Stimulated activated CD8-positive, alpha-beta memory T cell treated with anti-CD3 and anti-CD28 coated beads, Interleukin-4, amount 100 ng/mL, for 48 hours (primary cell): Measurements from ENCODE around the gene GPR75.

Experiments used
- DNase-seq: peaks from one replicate; pipeline ENCODE4 v3.0.0-alpha.2; 2020

The GPR75 gene

GRCh38 chr2:53859206-53860181 lies at the start of gene GPR75:
Gene GPR75 (minus strand): TSS chr2:53859967. CDS start chr2:53854756, 5,211 bp downstream.
- DNase-seq, result no peak

DNA sequence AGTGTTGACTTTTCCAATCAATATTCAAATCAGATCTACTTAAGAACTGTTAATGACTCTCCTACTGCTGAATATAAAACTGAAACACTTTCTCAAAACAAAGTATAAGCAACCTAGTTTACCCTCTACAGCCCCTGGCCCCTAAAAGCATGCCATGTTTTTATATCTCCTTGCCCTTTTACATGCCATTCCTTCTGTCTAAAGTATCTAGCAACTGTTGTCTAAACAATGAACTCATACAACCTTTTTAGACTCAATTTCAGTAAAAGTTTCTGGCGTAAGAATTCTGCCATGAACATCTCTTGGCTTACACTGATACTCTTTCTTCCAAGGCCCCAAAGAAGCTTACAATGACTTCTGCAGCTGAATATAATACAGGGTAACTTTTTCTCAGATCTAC lies 47.8 kb upstream of the GPR75 start:
- no peak for DNase-seq

- no peak for DNase-seq
Observed at GRCh38 chr2:53905396-53905795, 45.6 kb upstream of the GPR75 start.

- no peak for DNase-seq
Observed at GRCh38 chr2:53903011-53903410, 43.2 kb upstream of the GPR75 start.

DNA sequence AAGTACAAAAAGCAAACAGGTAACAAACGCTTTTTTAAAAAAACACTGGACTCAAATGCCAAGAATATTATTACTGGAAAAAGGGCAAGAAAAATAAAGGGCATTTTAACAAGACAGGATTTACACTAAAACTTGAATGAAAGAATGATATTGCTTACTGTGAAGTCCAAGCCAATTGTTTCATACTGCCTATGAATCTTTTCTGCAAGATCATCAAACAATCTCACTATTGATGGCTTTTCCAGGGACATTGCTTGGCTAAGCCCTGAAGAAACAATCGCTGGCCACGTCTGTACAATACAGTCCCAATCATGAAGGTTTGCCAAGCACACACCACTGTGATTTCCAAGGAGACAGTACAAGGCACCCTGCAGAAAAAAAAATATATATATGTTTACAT lies 41.4 kb upstream of the GPR75 start:
- DNase-seq, result no peak

- DNase-seq, result no peak
Observed at GRCh38 chr2:53896864-53897263, 37.1 kb upstream of the GPR75 start.

DNA sequence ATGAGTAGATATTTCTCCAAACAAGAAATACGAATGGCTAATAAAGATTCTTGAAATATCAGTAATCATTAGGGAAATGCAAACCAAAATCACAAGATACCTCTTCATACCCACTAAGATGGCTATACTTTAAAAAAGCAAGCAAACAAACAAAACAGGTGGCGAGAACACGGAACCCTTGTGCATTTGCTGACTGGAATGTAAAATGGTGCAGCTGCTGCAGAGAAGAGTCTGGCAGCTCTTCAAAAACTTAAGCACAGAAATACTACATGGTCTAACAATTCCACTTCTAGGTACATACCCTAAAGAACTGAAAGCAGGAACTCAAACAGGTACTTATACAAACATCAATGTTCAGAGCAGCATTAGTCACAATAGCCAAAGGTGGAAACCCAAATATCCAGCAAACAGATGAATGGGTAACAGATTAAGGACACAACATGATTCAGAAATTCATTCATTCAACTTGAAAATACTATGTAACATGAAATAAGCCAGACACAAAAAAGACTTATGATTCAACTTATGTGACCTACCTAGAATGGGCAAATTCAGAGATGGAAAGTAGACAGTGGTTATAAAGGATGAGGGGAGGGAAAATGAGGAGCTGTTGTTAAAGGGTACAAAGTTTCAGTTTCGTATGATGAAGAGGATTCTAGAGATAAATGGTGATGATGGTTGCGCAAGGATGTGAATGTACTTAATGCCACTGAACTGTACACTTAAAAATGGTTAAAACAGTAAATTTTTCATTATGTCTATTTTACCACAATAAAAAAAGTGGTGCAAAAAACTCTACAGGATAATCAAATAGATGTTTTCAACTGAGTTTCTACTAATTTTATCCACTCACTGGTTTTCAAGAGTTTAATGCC lies 26.9 kb upstream of the GPR75 start:
- DNase-seq, result no peak

GRCh38 chr2:53884883-53885282 lies 25.1 kb upstream of the GPR75 start:
- DNase-seq, result no peak

- no peak for DNase-seq
Observed at GRCh38 chr2:53881986-53882385, 22.2 kb upstream of the GPR75 start.

GRCh38 chr2:53881360-53881759 lies 21.6 kb upstream of the GPR75 start:
- DNase-seq, result no peak

GRCh38 chr2:53880756-53881155 lies 21.0 kb upstream of the GPR75 start:
- DNase-seq, result no peak

DNA sequence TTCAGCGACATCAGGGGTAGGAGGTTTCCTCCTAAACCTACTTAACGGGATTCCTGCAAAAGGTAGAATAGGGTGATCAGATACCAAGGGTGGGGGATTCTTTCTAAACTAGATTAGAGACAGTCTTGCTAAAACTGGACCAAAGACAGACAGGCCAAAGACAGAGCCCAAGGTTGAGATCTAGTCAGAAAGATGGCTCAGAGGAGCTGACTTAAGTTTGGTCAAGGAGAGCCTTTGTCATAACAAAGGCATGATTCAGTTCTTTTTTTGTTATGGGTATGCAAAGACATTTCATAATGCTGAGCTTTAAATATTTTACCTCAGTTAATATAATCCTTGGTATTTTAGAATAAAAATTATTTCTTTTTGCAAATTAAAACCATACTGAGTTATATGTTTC lies 17.8 kb upstream of the GPR75 start:
- no peak for DNase-seq

DNA sequence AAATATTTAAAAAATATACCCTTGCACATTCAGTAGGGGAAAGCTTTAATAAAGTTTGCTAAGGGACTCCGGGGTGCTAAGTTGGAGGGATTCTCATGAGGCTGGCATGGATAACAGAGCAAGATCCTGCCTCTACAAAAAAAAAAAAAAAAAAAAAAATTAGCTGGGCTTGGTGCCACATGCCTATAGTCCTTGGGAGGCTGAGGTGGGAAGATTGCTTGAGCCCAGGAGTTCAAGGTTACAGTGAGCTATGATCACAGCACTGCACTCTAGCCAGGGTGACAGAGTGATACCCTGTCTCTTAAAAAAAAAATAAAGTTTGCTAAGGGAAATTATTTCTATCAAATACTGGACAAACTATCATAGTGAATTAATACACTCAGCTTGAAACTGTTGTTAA lies 17.3 kb upstream of the GPR75 start:
- DNase-seq, result no peak

DNA sequence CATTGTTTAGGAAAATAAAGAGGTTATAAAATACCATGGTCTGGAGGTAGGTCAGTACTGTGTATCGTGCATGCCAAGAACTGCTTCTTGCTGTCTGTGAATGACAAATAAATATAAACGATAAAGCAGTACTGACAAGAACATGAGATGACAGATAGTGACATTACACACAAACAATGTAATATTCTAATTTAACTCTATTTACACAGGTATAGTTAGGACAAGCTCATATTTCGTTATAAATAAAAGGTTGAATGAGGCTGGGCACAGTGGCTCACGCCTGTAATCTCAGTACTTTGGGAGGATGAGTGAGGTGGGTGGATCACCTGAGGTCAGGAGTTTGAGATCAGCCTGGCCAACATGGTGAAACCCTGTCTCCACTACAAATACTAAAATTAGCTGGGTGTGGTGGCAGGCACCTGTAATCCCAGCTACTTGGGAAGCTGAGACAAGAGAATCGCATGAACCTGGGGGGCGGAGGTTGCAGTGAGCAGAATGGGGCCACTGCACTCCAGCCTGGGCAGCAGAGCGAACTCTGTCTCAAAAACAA lies 14.7 kb upstream of the GPR75 start:
- no peak for DNase-seq

GRCh38 chr2:53867773-53868172 lies 8.0 kb upstream of the GPR75 start:
- no peak for DNase-seq

DNA sequence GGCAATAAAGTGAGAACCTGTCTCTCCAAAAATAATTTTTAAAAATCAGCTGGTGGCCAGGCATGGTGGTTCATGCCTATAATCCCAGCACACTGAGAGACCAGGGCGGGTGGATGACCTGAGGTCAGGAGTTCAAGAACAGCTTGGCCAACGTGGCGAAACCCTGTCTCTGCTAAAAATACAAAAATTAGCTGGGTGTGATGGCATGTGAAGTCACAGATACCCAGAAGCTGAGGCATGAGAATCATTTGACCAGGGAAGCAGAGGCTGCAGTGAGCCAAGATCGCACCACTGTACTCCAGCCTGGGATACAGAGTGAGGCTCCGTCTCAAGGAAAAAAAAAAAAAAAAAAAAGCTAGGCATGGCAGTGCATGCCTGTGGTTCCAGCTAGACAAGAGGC lies 7.4 kb upstream of the GPR75 start:
- DNase-seq, result no peak

GRCh38 chr2:53865962-53866361 lies 6.2 kb upstream of the GPR75 start:
- DNase-seq, result no peak

DNA sequence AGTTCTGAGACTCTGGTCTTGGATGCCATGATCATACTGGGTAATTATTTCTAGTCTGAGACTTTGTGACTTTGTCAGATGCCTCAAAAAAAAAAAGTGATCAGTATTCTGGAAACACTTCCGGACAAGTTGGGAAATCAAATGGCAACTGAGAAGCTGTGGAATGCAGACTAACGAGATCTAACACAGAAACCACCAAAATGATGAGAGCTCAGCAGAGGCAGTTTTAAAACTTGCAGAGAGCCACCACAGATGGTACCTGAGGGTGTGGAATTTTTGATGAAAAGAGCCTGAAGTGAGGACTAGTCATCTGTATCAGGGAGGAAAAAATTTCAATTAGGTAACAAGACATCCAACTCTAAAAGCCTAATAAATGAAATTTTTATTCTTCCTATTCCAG lies 5.5 kb upstream of the GPR75 start:
- DNase-seq, result no peak

DNA sequence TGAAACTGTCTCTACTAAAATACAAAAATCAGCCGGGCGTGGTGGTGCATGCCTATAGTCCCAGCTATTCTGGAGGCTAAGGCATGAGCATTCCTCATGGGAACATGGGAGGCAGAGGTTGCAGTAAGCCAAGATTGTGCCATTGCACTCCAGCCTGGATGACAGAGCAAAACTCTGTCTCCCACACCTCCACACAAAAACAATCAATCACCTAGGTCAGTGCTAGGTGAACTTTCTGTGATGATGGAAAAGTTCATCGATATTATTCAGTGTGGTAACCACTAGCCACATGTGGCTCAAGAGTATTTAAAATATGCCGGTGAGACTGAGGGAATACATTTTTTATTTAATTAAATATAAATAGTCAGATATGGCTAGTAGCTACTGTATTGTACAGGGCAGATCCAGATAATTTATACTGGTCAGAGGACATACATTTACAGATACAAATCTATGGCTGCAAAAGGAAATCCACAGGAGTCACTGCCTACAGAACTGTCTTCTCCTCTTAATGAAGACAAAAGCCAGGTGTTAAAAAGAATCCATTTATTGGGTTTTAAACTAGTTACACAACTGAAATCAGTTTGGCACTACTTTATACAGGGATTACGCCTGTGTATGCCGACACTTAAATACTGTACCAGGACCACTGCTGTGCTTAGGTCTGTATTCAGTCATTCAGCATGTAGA lies 3.9 kb upstream of the GPR75 start:
- no peak for DNase-seq

DNA sequence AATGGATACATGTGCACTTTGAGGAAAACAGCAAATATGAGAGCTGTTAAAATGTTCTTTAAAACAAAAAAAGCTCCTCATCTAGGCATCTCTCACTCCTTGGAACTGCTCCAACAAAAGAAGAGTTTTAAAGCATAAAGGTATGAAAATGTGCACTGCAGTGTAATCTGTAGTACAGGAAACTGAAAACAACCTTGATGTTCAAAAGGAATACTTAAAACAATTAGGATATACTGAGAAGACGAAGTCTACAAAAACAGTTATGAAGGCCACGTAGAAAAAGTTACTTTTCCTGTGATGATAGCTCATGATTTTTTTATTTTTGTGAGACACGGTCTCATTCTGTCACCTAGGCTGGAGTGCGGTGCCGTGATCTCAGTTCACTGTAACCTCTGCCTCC lies 2.1 kb upstream of the GPR75 start:
- no peak for DNase-seq

DNA sequence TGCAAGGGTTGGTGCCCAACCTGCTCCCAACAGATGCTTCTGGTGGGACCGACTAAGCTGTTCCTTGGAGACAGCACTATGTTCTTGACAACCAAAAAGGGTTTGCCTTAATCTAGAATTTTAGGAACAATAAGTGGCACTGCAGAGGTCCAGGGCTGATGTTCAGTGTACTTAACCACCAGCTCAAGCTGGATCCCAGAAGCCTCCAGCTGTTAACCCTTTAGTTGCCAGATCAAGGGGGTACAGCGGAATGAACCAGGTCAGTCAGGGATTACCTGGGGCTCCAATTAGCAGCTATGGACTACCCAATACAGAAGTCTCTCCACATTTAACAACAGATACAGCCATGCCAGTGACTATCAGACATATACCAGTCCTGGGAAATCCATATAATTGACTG lies 3.5 kb downstream of the GPR75 start:
- DNase-seq, result no peak

GRCh38 chr2:53854678-53855077 lies 5.1 kb downstream of the GPR75 start:
- no peak for DNase-seq

- DNase-seq, result no peak
Observed at GRCh38 chr2:53852532-53852931, 7.2 kb downstream of the GPR75 start.
